HG03460 (cell line): ENCODE results near the gene PHLPP1.

Experiments
- ATAC-seq: cut with Tn5 transposase; IDR thresholded peaks from one replicate; pipeline ENCODE4 v1.9.1; 2021; ENCODE audit not compliant: unreplicated experiment

The PHLPP1 gene

DNA sequence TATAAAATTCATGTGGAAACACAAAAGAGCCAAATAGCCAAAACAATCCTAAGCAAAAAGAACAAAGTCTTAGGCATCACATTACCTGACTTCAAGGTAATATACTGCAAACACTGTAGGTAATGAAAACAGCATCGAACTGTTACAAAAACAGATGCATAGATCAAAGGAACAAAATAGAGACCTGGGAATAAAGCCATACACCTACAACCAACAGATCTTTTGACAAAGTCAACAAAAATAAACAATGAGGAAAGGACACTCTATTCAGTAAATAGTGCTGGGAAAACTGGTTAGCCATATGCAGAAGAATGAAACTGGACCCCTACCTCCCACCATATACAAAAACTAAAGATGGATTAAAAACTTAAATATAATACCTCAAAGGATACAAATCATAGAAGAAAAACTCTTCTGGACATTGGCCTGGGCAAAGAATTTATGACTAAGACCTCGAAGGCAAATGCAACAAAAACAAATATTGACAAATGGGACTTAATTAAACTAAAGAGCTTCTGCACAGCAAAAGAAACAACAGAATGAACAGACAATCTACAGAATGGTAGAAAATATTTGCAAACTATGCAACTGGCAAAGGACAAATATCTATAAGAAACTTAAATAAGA lies 218.0 kb downstream of the PHLPP1 start:
- no peak for ATAC-seq

GRCh38 chr18:62935994-62936393 lies 220.7 kb downstream of the PHLPP1 start:
- ATAC-seq, result no peak

- ATAC-seq, result no peak
These were observed 221.7 kb downstream of the PHLPP1 start for GRCh38 chr18:62937065-62937464.

GRCh38 chr18:62938006-62938405 lies 222.7 kb downstream of the PHLPP1 start:
- no peak for ATAC-seq

GRCh38 chr18:62938487-62938886 lies 223.1 kb downstream of the PHLPP1 start:
- ATAC-seq, result peak; percentile 61

- no peak for ATAC-seq
These were observed 224.1 kb downstream of the PHLPP1 start for GRCh38 chr18:62939433-62939832.

GRCh38 chr18:62939926-62940325 lies 224.6 kb downstream of the PHLPP1 start:
- ATAC-seq, result no peak

DNA sequence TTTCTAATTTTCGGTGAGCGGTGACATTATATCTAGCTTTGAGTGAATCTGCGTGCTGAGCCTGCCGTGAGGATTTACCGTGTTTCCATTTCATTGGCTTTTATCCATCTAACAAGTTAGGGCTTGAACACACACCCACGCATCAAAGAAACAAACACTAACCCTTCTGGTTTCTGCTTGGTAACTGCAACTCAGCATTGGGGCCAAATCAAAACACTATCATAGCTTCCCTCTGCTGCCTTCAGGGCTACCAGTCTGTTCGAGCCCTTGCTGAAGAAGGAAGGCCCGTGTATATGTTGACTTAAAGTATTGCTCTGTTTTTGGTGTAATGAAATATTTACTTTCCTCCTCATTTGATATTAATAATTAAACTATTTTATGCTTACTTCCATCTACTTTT lies 227.2 kb downstream of the PHLPP1 start:
- no peak for ATAC-seq

DNA sequence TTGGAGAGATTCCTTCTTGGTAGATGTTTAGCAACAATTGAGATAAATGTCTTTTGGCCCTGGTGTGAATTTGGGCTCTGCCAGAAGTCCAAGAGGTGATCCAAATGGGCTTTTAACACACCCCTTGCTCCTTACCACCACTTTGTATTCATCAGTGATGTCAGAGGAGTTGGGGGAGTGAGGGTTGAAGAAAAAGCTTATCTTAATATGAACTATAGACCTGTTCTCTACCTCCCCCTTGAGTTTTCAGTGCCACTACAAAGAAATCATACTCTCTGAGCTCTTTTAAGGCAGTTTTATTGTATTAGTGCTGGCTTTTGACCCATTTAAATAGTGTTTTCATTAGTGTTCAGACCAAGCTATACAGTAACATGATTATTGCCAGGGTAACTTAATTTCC lies 229.1 kb downstream of the PHLPP1 start:
- ATAC-seq, result no peak

DNA sequence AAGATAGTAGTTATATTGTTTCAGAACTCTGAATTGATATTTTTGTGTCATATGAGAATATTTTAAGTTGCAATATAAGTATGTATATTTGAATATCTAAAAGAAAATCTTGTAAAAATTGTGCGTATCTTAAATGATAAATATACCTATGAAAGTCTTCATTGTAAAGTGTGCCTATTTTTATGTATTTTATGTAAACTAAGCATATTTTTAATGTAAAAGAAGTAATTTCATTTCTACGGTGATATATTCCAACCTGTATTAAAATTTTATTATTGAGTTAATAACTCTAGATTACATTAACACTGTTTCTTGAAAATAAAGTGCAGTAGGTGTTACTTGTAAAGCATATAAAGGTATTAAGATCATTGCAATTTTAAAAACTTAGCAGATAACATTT lies 233.4 kb downstream of the PHLPP1 start:
- ATAC-seq, result no peak

DNA sequence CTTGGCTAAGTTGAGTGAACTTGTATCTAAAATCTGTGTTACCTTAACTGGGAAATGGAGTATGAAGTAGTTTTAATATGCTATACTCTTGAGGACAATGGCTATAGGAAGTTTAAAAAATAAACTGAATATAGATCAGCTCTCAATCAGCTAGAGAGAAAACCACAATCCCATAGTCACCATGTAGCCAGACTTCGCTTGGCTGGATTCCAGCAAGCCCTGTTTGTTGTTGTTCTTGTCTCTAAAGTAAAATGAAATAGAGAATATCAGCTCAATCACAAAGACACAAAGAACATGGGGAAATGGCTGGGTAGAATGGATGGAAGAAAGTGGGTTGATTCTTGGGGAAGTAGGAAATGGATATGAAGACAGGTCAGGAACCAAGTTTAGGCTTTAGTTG lies 234.9 kb downstream of the PHLPP1 start:
- no peak for ATAC-seq

GRCh38 chr18:62952807-62953206 lies 237.5 kb downstream of the PHLPP1 start:
- ATAC-seq, result no peak

- ATAC-seq, result no peak
These were observed 238.3 kb downstream of the PHLPP1 start for GRCh38 chr18:62953663-62954062.

DNA sequence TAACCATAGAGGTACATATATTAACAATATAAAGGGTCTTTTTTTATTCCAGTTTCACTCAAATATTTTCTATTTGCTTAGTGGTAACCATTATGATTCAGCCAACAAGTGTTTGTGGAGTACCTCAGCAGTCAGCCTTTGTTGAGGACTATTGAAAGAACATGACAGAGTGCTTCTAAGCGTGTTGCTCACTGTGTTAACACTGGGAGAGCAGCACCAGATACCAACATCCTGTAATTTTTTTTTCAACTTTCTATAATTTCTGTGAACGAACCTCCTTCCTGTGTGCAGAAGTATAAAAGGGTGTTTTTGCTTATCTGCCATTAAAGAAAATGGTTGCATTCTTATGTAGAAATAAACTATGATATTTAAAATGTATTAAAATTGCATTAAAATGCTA lies 239.0 kb downstream of the PHLPP1 start:
- ATAC-seq, result no peak

GRCh38 chr18:62957885-62958472 lies 242.6 kb downstream of the PHLPP1 start:
- ATAC-seq, result no peak

DNA sequence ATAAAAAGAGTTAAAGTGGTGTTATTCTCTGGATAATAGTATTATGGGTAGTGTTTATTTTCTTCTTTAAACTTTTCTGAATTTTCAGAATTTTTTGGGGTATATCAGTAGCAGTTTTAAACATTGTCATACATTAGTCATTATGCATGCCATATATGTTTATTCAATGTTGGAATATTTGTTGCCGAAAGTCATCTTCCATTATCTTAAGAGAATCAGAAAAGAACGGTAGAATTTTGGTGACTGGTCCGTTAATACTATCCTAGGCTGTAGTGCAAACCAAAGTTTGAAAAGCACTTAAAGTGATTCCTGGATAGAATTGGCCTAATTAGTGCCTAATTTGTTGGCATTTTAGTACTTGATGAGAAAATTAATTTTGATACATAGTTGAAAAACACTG lies 244.1 kb downstream of the PHLPP1 start:
- ATAC-seq, result no peak

DNA sequence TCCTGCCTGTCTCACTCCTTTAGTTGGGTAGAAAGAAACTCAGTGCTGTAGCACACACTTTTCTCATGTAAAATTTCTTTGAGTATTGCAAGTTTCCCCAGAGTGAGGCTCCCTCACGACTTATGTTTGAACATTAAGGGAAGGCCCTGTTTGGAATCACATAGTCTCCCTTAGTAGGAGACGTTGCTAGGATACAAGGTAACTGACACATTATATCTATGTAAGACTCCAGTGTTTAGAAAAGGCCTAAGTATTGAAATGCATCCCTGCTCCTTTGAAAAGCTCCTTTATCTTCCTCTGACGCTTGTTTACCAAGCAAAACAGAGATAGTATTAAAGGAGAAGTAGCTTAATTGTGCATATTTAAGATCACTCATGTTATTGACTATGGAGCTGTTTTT lies 248.2 kb downstream of the PHLPP1 start:
- ATAC-seq, result no peak

GRCh38 chr18:62964432-62964831 lies 249.1 kb downstream of the PHLPP1 start:
- ATAC-seq, result no peak

DNA sequence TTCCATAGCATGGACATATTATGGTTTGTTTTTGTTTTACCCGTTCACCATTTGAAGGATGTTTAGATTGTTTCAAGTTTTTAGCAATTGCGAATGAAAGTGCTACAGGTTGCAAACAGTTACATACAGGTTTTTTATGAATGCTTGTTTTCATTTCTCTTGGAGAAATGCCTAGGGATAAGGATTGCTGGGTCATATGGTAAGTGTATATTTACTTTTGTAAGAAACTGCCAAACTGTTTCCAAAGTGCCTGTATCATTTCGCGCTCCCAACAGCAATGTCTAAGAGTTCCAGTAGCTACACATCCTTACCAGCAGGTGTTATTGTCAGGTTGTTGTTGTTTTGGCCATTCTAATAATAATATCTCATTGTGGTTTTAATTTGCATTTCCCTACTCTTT lies 251.7 kb downstream of the PHLPP1 start:
- ATAC-seq, result no peak

GRCh38 chr18:62973689-62974088 lies 258.3 kb downstream of the PHLPP1 start:
- no peak for ATAC-seq

DNA sequence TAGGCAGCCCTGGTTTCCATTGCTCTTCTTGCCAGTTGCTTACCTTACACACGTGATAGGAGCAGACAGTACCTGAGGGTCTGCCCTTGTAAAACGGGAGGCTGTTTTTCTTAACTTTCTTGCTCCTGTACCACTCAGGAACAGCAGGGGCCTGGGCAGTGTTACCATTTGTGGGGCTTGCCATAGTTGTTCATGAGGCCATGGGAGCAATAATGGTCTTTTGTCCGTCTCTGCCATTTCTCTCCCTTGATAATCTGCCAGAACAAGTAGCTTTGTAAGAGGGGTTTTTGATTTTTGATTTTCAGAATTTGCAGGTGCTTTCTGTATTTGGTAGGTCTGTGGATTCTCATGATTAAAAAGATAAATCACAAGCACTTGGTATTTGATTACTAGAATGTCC lies 259.0 kb downstream of the PHLPP1 start:
- no peak for ATAC-seq

DNA sequence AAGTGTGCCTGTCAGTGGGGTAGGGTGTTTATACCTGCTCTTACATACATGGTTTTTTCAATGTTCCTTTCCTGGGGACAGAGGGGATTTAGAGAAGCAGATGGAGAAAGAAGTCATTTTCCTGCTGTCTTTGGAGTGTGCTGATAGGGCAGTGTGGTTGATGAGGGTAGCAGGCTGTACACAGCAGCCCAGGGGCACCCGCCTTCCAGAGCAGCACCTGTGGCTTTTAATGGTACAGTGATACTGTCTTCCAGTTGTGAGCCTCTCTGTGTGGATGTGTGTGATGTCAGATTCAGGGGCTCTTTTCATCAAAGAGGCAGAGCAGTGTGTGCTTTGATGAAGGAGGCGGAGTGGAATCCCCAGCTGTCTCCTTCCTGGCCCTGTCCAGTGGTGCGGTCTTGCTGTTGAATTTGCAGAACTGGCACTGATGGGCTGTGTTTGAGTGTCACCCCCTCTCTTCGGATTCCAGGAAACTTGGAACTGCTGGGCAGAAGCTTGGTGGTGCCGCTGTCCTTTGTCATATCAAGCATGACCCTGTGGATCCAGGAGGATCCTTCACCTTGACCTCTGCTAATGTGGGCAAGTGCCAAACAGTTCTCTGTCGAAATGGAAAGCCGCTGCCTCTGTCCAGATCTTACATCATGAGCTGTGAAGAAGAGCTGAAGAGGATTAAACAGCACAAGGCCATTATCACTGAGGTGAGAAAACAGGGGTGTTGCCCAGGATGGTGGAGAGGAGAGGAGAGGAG lies 259.8 kb downstream of the PHLPP1 start:
- no peak for ATAC-seq
